Glutamatergic neuron (in vitro differentiated cells): ENCODE data around the gene PMM2. TPM values are rescaled to one million over a fixed set of nuclear protein-coding genes. Genes with fewer than 3 reads are reported as not detected.

Experiments used
- DNase-seq: peaks from one replicate; pipeline ENCODE4 v3.0.0; 2022
- H3K27ac Mint-ChIP-seq: one replicate; pipeline ENCODE4 v1.8.0; 2020; ENCODE audit warnings: mild to moderate bottlenecking, mixed read lengths, inconsistent platforms; ENCODE audit not compliant: unreplicated experiment
- H3K27me3 Mint-ChIP-seq: one replicate; pipeline ENCODE4 v1.8.0; 2020; ENCODE audit warnings: mild to moderate bottlenecking, moderate library complexity, mixed read lengths, inconsistent platforms; ENCODE audit not compliant: unreplicated experiment
- H3K36me3 Mint-ChIP-seq: one replicate; pipeline ENCODE4 v1.8.0; 2020; ENCODE audit warnings: mild to moderate bottlenecking, mixed read lengths, inconsistent platforms; ENCODE audit not compliant: unreplicated experiment
- H3K4me1 Mint-ChIP-seq: one replicate; pipeline ENCODE4 v1.8.0; 2020; ENCODE audit warnings: mild to moderate bottlenecking, low read depth, mixed read lengths, inconsistent platforms; ENCODE audit not compliant: unreplicated experiment
- H3K4me3 Mint-ChIP-seq: one replicate; pipeline ENCODE4 v1.8.0; 2020; ENCODE audit warnings: mild to moderate bottlenecking, mixed read lengths, inconsistent platforms; ENCODE audit not compliant: unreplicated experiment
- H3K9me3 Mint-ChIP-seq: one replicate; pipeline ENCODE4 v1.8.0; 2020; ENCODE audit warnings: mild to moderate bottlenecking, moderate library complexity, mixed read lengths, inconsistent platforms; ENCODE audit not compliant: unreplicated experiment
- total RNA-seq: library from RNA; stranded (reverse); fragmentation: NEBNext Ultra II Directional; extraction: Animal tissue kit (Norgen Biotek cat#: 25700); gene quantifications from one replicate; pipeline ENCODE4 v1.2.1, GENCODE V29; 2021; ENCODE audit not compliant: unreplicated experiment
- TF ChIP-seq, protein P1 (sequence below): fragments of 200-600 bp; sonication (generic); IDR thresholded peaks from one replicate; pipeline ENCODE4 v1.5.0; 2021; ENCODE audit not compliant: partially characterized antibody, unreplicated experiment

PMM2 gene
- total RNA-seq, 1 donor from 2014 or later, result 23.2 TPM

DNA sequence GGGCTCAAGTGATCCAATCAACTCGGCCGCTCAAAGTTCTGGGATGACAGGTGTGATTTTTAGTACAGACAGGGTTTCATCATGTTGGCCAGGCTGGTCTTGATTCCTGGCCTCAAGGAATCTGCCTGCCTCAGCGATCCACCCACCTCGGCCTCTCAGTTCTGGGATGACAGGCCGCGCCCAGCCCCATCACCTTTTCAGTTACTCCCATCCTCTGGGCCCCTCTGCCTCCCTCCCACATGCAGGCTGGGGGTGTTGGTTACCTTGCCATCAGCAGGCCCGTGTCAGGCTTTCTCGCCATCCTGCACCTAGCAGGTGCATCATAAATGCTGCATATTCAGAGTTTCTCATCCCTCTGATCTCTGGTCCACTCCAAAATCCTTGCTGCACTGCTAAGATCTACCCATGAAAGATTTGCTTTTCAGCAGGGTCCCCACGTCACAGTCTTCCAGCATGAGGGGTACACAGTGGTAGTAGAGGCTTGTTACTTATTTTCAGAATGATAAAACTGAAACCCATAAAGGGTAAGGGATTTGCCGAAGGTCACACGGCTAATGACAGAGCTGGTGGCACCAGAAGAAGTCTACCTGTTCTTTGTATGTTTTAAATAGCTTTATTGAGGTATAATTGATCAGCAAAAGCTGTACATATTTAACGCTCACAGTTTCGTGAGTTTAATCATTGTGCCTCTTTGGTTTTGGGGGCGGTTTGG lies 16.6 kb downstream of the PMM2 start:
- DNase-seq, result no peak
- H3K36me3 Mint-ChIP-seq, result no peaks in the 10 kb centered on the region
- H3K9me3 Mint-ChIP-seq, result no peaks in the 10 kb centered on the region
- H3K4me1 Mint-ChIP-seq, result peaks cover 7% of the 10 kb centered on the region
- H3K27me3 Mint-ChIP-seq, result peaks cover 3% of the 10 kb centered on the region
- TF ChIP-seq, protein P1, sequence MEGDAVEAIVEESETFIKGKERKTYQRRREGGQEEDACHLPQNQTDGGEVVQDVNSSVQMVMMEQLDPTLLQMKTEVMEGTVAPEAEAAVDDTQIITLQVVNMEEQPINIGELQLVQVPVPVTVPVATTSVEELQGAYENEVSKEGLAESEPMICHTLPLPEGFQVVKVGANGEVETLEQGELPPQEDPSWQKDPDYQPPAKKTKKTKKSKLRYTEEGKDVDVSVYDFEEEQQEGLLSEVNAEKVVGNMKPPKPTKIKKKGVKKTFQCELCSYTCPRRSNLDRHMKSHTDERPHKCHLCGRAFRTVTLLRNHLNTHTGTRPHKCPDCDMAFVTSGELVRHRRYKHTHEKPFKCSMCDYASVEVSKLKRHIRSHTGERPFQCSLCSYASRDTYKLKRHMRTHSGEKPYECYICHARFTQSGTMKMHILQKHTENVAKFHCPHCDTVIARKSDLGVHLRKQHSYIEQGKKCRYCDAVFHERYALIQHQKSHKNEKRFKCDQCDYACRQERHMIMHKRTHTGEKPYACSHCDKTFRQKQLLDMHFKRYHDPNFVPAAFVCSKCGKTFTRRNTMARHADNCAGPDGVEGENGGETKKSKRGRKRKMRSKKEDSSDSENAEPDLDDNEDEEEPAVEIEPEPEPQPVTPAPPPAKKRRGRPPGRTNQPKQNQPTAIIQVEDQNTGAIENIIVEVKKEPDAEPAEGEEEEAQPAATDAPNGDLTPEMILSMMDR, result no peak
- no peak overlapping the region for H3K4me3 Mint-ChIP-seq
- H3K27ac Mint-ChIP-seq, result no peak overlapping the region

DNA sequence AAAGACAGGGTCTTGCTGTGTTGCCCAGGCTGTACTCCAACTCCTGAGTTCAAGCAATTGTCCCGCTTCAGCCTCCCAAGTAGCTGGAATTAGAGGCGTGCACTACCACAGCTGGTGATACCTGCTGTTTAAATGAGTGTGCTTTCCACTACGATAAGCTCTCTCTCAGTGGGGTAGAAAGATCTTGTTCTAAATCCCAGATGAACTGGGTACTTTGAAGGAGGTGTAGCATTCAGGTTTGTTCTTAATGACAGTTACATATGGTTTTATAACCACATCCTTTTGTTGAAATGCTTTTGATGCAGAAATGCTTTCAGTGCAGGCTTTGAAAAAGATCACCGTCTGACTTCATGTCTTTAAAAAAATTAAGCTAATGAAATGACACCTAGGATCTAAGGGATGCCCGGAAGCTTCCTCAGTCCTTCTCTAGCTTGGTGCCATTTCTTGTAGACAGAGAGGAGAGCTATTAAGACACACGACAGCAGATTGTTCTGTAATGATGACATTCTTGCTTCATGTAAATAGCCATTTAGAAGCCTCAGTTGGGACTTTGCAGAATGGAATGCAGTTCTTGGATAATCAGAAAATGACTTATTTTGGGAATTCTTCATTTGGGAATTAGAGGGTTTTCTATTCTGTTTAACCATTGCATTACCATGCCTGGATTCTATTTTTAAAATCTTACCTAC lies 19.5 kb downstream of the PMM2 start:
- H3K36me3 Mint-ChIP-seq, result no peaks in the 10 kb centered on the region

DNA sequence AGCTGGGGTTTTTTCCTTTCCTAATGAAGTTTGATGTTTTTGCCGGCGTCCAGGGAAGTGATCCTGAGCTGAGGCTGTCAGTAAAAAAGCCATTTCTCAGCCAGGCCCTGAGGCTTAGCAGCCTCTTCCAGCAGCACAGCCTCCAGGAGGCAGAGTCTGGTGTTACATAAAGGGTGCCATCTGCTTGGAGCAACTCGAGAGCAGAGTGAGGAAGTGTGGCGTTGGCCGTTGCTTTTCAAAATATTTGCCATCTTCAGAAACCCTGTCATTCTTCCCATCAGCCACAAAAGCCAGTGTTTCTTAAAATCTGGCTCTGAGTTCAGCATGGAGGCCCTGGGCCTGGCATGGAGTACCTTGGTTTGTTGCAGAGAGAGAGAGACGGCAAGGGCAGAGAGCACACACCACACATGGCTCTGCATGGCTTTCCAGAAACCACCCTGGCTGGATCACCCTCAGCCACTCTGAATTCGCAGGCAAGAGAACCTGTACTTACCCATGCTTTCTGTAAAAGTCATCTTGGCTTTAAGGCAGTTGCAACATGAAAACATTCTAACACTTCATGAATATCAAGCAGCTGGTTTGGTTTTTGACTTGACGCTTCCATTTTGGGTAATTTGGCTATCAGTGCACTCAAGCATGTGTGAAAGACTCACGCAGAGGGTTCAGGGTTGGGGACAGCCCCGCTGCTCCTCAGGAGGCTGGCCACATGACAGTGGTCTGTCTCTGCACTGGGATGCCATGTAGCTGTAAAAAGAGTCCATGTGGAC lies 21.0 kb downstream of the PMM2 start:
- Mint-ChIP-seq H3K36me3 (peaks cover 6% of the 10 kb centered on the region), H3K4me1 (peaks cover 8% of the 10 kb centered on the region), H3K27ac (peak overlapping the region; percentile 44), H3K4me3 (no peak overlapping the region), H3K9me3 (no peaks in the 10 kb centered on the region), H3K27me3 (peaks cover 2% of the 10 kb centered on the region)
- TF ChIP-seq, protein P1, result no peak
- DNase-seq, result no peak

More for the DNA sequence above, 19.5 kb downstream of the PMM2 start:
- H3K4me3 Mint-ChIP-seq, result no peak overlapping the region
- H3K9me3 Mint-ChIP-seq, result no peaks in the 10 kb centered on the region
- TF ChIP-seq, protein P1, result no peak
- no peak overlapping the region for H3K27ac Mint-ChIP-seq
- H3K27me3 Mint-ChIP-seq, result peaks cover 4% of the 10 kb centered on the region
- H3K4me1 Mint-ChIP-seq, result peaks cover 8% of the 10 kb centered on the region
- no peak for DNase-seq

DNA sequence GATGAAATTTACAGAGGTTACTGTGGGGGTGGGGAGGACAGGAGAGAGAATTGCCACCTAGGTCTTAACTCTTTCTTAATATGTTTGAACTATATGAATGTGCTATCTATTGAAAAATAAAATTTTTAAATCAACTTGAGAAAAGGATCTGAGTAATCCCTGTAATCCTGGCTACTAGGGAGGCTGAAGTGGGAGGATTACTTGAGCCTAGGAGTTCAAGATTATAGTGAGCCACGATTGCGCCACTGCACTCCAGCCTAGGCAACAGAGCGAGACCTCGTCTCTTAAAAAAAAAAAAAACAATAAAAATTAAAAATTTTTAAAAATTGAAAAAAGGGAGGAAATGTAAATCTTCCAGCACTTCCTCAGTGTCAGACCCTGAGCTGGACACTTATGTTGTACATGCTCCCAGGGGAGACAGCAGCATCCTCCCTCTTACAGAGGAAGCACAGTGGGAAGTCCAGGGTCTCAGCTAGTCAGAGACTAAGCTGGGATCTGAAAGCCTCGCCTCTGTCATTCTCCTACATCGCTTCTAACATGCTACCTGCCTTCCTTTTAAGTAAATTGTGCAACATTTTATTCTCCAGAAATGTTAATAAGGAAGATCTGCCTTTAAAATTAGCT lies 21.9 kb downstream of the PMM2 start:
- Mint-ChIP-seq H3K27ac (peak overlapping the region; percentile 44), H3K36me3 (peaks cover 6% of the 10 kb centered on the region), H3K9me3 (no peaks in the 10 kb centered on the region), H3K27me3 (peaks cover 2% of the 10 kb centered on the region), H3K4me1 (peaks cover 8% of the 10 kb centered on the region), H3K4me3 (no peak overlapping the region)
- no peak for DNase-seq
- TF ChIP-seq, protein P1, result no peak
